Heart right ventricle (tissue), 16 donors: Measurements from ENCODE around the gene SPDYE4. TPM values are rescaled to one million over a fixed set of nuclear protein-coding genes. Genes with fewer than 3 reads are reported as not detected.

Experiments used
- ATAC-seq, 8 donors: fragments of 200-7000 bp; cut with Tn5 transposase; one replicate each; pipeline ENCODE4 v1.9.1; 2020; ENCODE audit warnings: mild to moderate bottlenecking in 8 of 8, moderate library complexity in 8 of 8, moderate number of reproducible peaks in 1 of 8
- DNase-seq, 2 donors: peaks; one replicate each; pipeline ENCODE4 v3.0.0-alpha.2; 2020
- H3K27ac ChIP-seq, 10 donors: fragments of 200-600 bp; sonication (generic) in 2 of 10; one replicate each; pipeline versions ENCODE4 v1.5.0 to v1.8.0; 2020 to 2022; ENCODE audit warnings: mild to moderate bottlenecking in 3 of 10
- H3K27me3 ChIP-seq, 7 donors: fragments of 200-600 bp; one replicate each; pipeline ENCODE4 v1.8.0; 2021 to 2022; ENCODE audit warnings: mild to moderate bottlenecking in 2 of 7
- H3K36me3 ChIP-seq, 9 donors: fragments of 200-600 bp; sonication (generic) in 1 of 9; one replicate each; pipeline versions ENCODE4 v1.5.0 to v1.8.0; 2020 to 2022; ENCODE audit warnings: mild to moderate bottlenecking in 2 of 9
- H3K4me1 ChIP-seq, 9 donors: fragments of 200-600 bp; sonication (generic) in 1 of 9; one replicate each; pipeline versions ENCODE4 v1.5.0 to v1.8.0; 2020 to 2022; ENCODE audit warnings: mild to moderate bottlenecking in 4 of 9
- H3K4me3 ChIP-seq, 10 donors: fragments of 200-600 bp; sonication (generic) in 2 of 10; one replicate each; pipeline versions ENCODE4 v1.5.0 to v1.8.0; 2020 to 2022; ENCODE audit warnings: mild to moderate bottlenecking in 7 of 10, moderate library complexity in 2 of 10
- H3K9me3 ChIP-seq, 11 donors: fragments of 200-600 bp in 10 of 11; sonication (generic) in 2 of 11; one replicate each; pipeline versions ENCODE4 v1.5.0 to v1.8.0; 2013 to 2022; ENCODE audit warnings: mild to moderate bottlenecking in 2 of 11, control low read depth in 1 of 11, moderate library complexity in 1 of 11
- WGBS, 2 donors: extraction: QIAGEN DNeasy Blood & Tissue Kit; methylation state at CpG; one replicate each; pipeline ENCODE4 v1.1.7; 2013; ENCODE audit warnings: inconsistent platforms in 1 of 2; 5-methylcytosine and 5-hydroxymethylcytosine counted together
- intact Hi-C, 10 donors: fragments of 100-400 bp; cut with DNase I; formaldehyde crosslinking; loops; one replicate each; pipeline versions ENCODE4 v1.11.1 to v1.14.2; 2022
- polyA plus RNA-seq, 2 donors: library from polyadenylated mRNA; stranded (reverse); fragments of 200-250 nt; gene quantifications; one replicate each; pipeline ENCODE4 v1.2.3, GENCODE V29; 2013
- total RNA-seq, 10 donors: library from RNA; stranded (reverse); fragmentation: NEBNext Ultra II Directional in 3 of 10; extraction: Animal tissue kit (Norgen Biotek cat#: 25700) in 3 of 10; gene quantifications; one replicate each; pipeline versions ENCODE4 v1.2.1 to v1.2.4, GENCODE V29; 2021 to 2023
- TF ChIP-seq, protein P1 (sequence below), 9 donors: fragments of 200-600 bp; sonication (generic) in 2 of 9; IDR thresholded peaks; one replicate each; pipeline versions ENCODE4 v1.5.0 to v1.8.0; 2021 to 2022; ENCODE audit warnings: antibody characterized with exemption in 9 of 9, mild to moderate bottlenecking in 5 of 9, moderate library complexity in 1 of 9
- donor health status: Arrhythmogenic right ventricular cardiomyopathy.
- donor health status: ischemic (EF 13 %, LVEDD 7.1; RV severe dilation, severe dysfunction).
- donor health status: healthy with polysubstance abuse.
- donor health status: DM: no; HTN: yes; CAD: no.
- donor health status: DM: no; HTN: no; CAD: no.
- donor health status: ischemic (EF 25% LVEDD 6.9; RV normal size, moderate dysfunction).
- donor health status: ischemic (EF 25% LVEDD 5.7; RV mildly dilated, moderate dysfunction).
- donor health status: healthy.
- donor health status: DM: yes; HTN: yes; CAD: no.
- donor health status: Ischemic cardiomyopathy.
- donor health status: ischemic (EF 35%, LVEDD 5.7; RV mildly dilated, moderate dysfunction).
- donor health status: nonischemic (EF 11% LVEDD 7.7; RV severe dilation, severe dysfunction).
- donor health status: DM: yes; HTN: yes; CAD: no.
- donor health status: PGD.
- donor health status: ischemic (EF 29% LVEDD 5.4; RV normal size, mild dysfunction).
- donor health status: nonischemic (EF 23%, LVEDD 6.1; RV moderate dilation, normal function).

The SPDYE4 gene
- total and polyA plus RNA-seq, 12 donors: not detected

GRCh38 chr17:8776248-8776647 lies 17.9 kb upstream of the SPDYE4 start:
- Histone ChIP-seq H3K4me3 (no peak overlapping the region), H3K27me3 (peaks cover 0 to 7% (median 0%) of the 10 kb centered on the region in 7 donors), H3K4me1 (peaks cover 0 to 26% (median 0%) of the 10 kb centered on the region in 9 donors), H3K36me3 (no peaks in the 10 kb centered on the region), H3K27ac (peak overlapping the region in 1 of 10 donors; percentile 29), H3K9me3 (peaks cover 0 to 12% (median 2%) of the 10 kb centered on the region in 11 donors)
- TF ChIP-seq, protein P1, sequence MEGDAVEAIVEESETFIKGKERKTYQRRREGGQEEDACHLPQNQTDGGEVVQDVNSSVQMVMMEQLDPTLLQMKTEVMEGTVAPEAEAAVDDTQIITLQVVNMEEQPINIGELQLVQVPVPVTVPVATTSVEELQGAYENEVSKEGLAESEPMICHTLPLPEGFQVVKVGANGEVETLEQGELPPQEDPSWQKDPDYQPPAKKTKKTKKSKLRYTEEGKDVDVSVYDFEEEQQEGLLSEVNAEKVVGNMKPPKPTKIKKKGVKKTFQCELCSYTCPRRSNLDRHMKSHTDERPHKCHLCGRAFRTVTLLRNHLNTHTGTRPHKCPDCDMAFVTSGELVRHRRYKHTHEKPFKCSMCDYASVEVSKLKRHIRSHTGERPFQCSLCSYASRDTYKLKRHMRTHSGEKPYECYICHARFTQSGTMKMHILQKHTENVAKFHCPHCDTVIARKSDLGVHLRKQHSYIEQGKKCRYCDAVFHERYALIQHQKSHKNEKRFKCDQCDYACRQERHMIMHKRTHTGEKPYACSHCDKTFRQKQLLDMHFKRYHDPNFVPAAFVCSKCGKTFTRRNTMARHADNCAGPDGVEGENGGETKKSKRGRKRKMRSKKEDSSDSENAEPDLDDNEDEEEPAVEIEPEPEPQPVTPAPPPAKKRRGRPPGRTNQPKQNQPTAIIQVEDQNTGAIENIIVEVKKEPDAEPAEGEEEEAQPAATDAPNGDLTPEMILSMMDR (IDR thresholded peaks at IDR 0.05): no peak
- intact Hi-C loops: no loop called here
- DNase-seq (no peak), ATAC-seq (no peak)

- H3K36me3 ChIP-seq: no peaks in the 10 kb centered on the region
- no peak overlapping the region for H3K27ac ChIP-seq
- H3K9me3 ChIP-seq: peaks cover 0 to 5% (median 0%) of the 10 kb centered on the region in 11 donors
- ATAC-seq (no peak), DNase-seq (no peak)
- intact Hi-C loops: no loop called here
- 83 to 87% methylated on average over 2 of the region's 2 CpGs for WGBS, 2 donors
- H3K4me3 ChIP-seq: no peak overlapping the region
- TF ChIP-seq, protein P1 (IDR thresholded peaks at IDR 0.05): no peak
- H3K4me1 ChIP-seq: no peaks in the 10 kb centered on the region
- H3K27me3 ChIP-seq: peaks cover 0 to 11% (median 3%) of the 10 kb centered on the region in 7 donors
Measured at GRCh38 chr17:8766731-8767130, 8.4 kb upstream of the SPDYE4 start.

- intact Hi-C loops: no loop called here
- no peaks in the 10 kb centered on the region for H3K36me3 ChIP-seq
- WGBS, 2 donors: 77 to 79% methylated on average over 8 of the region's 8 CpGs
- ATAC-seq: no peak
- TF ChIP-seq, protein P1 (IDR thresholded peaks at IDR 0.05): no peak
- peaks cover 0 to 5% (median 0%) of the 10 kb centered on the region in 11 donors for H3K9me3 ChIP-seq
- H3K27me3 ChIP-seq: peaks cover 0 to 15% (median 0%) of the 10 kb centered on the region in 7 donors
- H3K4me1 ChIP-seq: no peaks in the 10 kb centered on the region
- no peak overlapping the region for H3K4me3 ChIP-seq
- no peak for DNase-seq
- no peak overlapping the region for H3K27ac ChIP-seq
Measured at GRCh38 chr17:8762012-8762411, 3.7 kb upstream of the SPDYE4 start.

GRCh38 chr17:8757189-8757588 lies 1.2 kb downstream of the SPDYE4 start:
- no peaks in the 10 kb centered on the region for H3K36me3 ChIP-seq
- ATAC-seq (no peak), DNase-seq (no peak)
- H3K27me3 ChIP-seq: peaks cover 0 to 18% (median 0%) of the 10 kb centered on the region in 7 donors
- no peaks in the 10 kb centered on the region for H3K4me1 ChIP-seq
- H3K4me3 ChIP-seq: no peak overlapping the region
- peaks cover 0 to 4% (median 0%) of the 10 kb centered on the region in 11 donors for H3K9me3 ChIP-seq
- TF ChIP-seq, protein P1 (IDR thresholded peaks at IDR 0.05): no peak
- 85 to 88% methylated on average over 13 of the region's 13 CpGs for WGBS, 2 donors
- H3K27ac ChIP-seq: no peak overlapping the region
- intact Hi-C loops: loop anchor here in 3 of 10 donors (5.0 to 10.0 kb wide), 2 partner anchors 138 to 190 kb away; no protein-coding TSS in a partner anchor
